ENCODE results near the gene ASCC3.

ASCC3 gene

GRCh38 chr6:100463630-100464161 is 417.4 kb downstream of the ASCC3 start:
- H3K4me1 ChIP-seq (ENCODE audit: control insufficient read depth, insufficient read depth, low read length), result peaks cover 43% of the 10 kb centered on the region
- no peaks in the 10 kb centered on the region for H3K36me3 ChIP-seq (ENCODE audit: control insufficient read depth, insufficient read depth, low read length)
- no peak overlapping the region for H3K9ac ChIP-seq (ENCODE audit: low read depth, low read length)
- H3K9me3 ChIP-seq (ENCODE audit: control insufficient read depth, insufficient read depth, low read length), result no peaks in the 10 kb centered on the region
- H3K4me3 ChIP-seq (ENCODE audit: low read depth, low read length), result peak overlapping the region; percentile 57
- no peak overlapping the region for H3K27ac ChIP-seq (ENCODE audit: low read depth, low read length)
- peaks cover 100% of the 10 kb centered on the region for H3K27me3 ChIP-seq (ENCODE audit: control insufficient read depth, insufficient read depth, low read length)

DNA sequence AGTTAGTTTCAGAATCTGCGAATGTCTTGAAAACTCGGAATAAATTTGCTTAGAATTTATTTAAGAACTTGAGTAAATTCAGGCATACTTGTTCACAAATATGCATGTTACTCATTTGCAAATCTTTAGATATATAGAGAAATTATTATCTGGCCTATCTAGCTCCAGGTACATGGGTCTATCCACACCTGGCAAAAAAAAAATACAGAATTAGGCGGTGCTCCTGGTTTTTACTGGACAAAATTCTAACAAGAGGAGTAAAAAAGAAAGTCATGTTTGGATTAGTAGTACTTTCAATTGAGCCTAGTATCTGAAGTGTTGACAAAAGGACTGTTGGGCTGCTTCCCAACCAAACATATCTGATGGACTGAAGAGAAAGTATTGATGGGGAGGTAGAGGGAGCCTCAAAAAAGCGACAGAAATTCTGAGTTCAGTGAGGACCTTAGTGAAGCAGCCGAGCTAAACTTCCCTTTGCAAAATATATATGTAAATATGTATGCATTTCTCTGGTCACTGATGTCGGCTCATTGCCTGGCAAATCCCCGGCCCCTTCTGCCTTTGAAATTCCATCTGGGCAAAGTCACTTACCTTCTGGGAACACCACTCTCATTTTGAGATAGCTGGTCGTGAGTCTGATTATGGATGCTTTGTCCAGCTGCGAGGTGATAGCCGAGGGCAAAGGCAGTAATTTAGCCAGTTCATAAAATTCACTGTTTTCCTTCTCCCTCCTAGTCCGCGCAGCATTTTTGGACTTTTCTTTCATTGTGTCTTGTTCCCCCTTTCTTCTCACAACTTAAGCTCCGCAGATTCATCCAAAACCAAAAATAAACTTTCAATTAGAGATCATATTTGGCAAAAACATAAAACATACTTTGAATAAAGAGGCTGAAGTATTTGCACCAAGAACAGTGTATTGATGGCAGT is 418.2 kb downstream of the ASCC3 start:
- H3K27ac ChIP-seq (ENCODE audit: low read depth, low read length), result no peak overlapping the region
- H3K9ac ChIP-seq (ENCODE audit: low read depth, low read length), result no peak overlapping the region
- H3K27me3 ChIP-seq (ENCODE audit: control insufficient read depth, insufficient read depth, low read length), result peaks cover 100% of the 10 kb centered on the region
- H3K4me3 ChIP-seq (ENCODE audit: low read depth, low read length), result peak overlapping the region; percentile 57; the same call in 1 of the 2 replicates
- H3K4me1 ChIP-seq (ENCODE audit: control insufficient read depth, insufficient read depth, low read length), result peaks cover 51% of the 10 kb centered on the region
- H3K36me3 ChIP-seq (ENCODE audit: control insufficient read depth, insufficient read depth, low read length), result no peaks in the 10 kb centered on the region
- no peaks in the 10 kb centered on the region for H3K9me3 ChIP-seq (ENCODE audit: control insufficient read depth, insufficient read depth, low read length)

GRCh38 chr6:100461917-100462705 is 419.0 kb downstream of the ASCC3 start:
- Histone ChIP-seq H3K4me3 (ENCODE audit: low read depth, low read length) (no peak overlapping the region), H3K27me3 (ENCODE audit: control insufficient read depth, insufficient read depth, low read length) (peaks cover 100% of the 10 kb centered on the region), H3K4me1 (ENCODE audit: control insufficient read depth, insufficient read depth, low read length) (peaks cover 55% of the 10 kb centered on the region), H3K27ac (ENCODE audit: low read depth, low read length) (no peak overlapping the region), H3K36me3 (ENCODE audit: control insufficient read depth, insufficient read depth, low read length) (no peaks in the 10 kb centered on the region), H3K9ac (ENCODE audit: low read depth, low read length) (no peak overlapping the region), H3K9me3 (ENCODE audit: control insufficient read depth, insufficient read depth, low read length) (no peaks in the 10 kb centered on the region)

- Histone ChIP-seq H3K9me3 (ENCODE audit: control insufficient read depth, insufficient read depth, low read length) (no peaks in the 10 kb centered on the region), H3K9ac (ENCODE audit: low read depth, low read length) (no peak overlapping the region), H3K27me3 (ENCODE audit: control insufficient read depth, insufficient read depth, low read length) (peaks cover 100% of the 10 kb centered on the region), H3K27ac (ENCODE audit: low read depth, low read length) (no peak overlapping the region), H3K36me3 (ENCODE audit: control insufficient read depth, insufficient read depth, low read length) (no peaks in the 10 kb centered on the region), H3K4me3 (ENCODE audit: low read depth, low read length) (peak overlapping the region; percentile 18; the same call in 1 of the 2 replicates), H3K4me1 (ENCODE audit: control insufficient read depth, insufficient read depth, low read length) (peaks cover 56% of the 10 kb centered on the region)
These were observed 419.7 kb downstream of the ASCC3 start for GRCh38 chr6:100461278-100461916.

DNA sequence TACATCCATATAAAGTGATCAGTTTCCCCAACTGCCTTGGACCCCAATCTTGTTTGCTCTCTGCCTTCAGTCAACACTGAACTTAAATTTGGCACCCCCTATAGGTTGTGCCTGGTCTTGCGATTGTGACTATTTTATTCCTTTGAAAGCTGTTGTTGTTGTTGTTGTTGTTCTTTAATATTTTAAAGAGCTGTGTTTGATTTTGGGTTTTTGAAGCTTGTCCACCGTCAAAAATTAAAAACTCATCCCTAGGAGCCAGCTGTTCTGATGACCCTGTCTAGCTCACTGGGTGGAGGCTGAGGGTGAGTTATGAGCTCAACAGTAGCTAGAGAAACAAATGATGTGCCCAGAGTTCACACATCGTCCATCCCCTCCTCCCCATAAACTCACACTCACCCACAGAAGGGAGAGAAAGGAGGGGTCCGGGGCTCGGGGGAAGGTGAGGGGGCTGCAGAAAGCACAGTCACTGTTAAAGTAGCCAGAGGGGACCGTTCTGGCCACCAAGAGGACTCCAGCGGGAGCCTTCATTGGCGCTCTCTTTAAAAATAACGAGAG is 420.4 kb downstream of the ASCC3 start:
- Histone ChIP-seq H3K4me1 (ENCODE audit: control insufficient read depth, insufficient read depth, low read length) (peaks cover 54% of the 10 kb centered on the region), H3K9me3 (ENCODE audit: control insufficient read depth, insufficient read depth, low read length) (no peaks in the 10 kb centered on the region), H3K27ac (ENCODE audit: low read depth, low read length) (no peak overlapping the region), H3K4me3 (ENCODE audit: low read depth, low read length) (peak overlapping the region; percentile 18; the same call in 1 of the 2 replicates), H3K27me3 (ENCODE audit: control insufficient read depth, insufficient read depth, low read length) (peaks cover 100% of the 10 kb centered on the region), H3K36me3 (ENCODE audit: control insufficient read depth, insufficient read depth, low read length) (no peaks in the 10 kb centered on the region), H3K9ac (ENCODE audit: low read depth, low read length) (no peak overlapping the region)

DNA sequence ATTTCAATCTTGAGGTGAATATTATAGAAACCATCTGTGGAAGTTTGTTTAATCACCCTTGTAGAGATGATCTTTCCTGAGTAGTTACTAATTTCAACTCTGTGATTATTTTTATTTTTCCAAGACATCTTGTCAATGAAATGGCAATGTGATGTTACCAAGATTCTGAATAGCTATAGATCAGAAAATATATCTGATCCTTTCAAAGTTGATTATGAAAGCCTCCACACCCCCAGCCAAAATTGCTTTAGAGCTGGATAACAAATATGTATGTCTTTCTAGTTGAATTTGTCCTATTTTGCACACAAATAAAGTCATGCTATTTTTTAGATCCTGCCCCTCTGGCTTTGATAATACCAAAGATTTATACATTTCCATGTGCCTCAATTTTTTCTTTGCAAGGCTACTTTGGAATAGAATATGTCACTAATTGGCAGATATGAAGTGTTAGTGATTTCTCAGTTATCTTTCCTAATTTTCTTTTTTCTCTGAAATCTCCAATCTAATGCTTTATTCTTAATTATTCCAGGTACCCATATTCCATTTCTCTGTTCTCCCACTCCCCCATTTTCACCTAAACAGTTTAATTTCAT is 421.4 kb downstream of the ASCC3 start:
- no peaks in the 10 kb centered on the region for H3K9me3 ChIP-seq (ENCODE audit: control insufficient read depth, insufficient read depth, low read length)
- H3K27ac ChIP-seq (ENCODE audit: low read depth, low read length), result no peak overlapping the region
- H3K4me3 ChIP-seq (ENCODE audit: low read depth, low read length), result no peak overlapping the region
- peaks cover 100% of the 10 kb centered on the region for H3K27me3 ChIP-seq (ENCODE audit: control insufficient read depth, insufficient read depth, low read length)
- no peak overlapping the region for H3K9ac ChIP-seq (ENCODE audit: low read depth, low read length)
- peaks cover 58% of the 10 kb centered on the region for H3K4me1 ChIP-seq (ENCODE audit: control insufficient read depth, insufficient read depth, low read length)
- H3K36me3 ChIP-seq (ENCODE audit: control insufficient read depth, insufficient read depth, low read length), result no peaks in the 10 kb centered on the region

DNA sequence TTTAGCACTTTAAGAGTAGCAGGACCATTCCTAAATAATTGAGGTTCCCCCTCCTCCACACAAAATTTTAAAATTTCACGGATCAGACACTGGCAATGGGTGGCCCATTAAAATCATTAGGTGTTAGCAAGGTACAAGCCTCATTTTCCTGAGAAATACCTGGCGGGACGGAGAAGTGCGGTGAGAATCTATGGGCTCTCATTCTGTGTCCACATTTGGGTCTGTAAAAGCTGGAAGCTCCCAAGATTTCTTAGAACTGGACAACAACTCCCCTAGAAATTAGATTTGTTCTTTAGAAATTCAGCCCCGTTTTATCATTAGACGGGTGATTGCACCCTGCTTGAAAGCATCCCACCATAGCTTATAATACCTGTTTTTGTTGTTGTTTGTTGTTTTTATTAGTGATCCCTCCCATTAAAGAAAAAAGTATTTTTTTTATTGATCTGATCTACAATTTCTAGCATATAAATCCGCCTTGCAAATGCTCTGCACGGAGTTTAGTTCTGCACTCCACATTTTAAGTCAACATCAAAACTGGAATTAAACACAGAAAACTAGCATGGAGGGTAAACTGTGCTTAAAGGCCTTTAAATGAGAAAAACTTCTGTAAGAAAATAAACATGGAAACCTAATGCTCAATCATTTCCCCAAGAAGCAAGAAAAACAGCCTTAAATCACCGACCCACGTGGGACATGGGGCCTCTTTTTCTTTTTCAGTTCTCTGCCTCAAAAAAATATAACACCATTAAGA is 422.1 kb downstream of the ASCC3 start:
- no peak overlapping the region; the same call in 1 of the 2 replicates for H3K4me3 ChIP-seq (ENCODE audit: low read depth, low read length)
- peaks cover 100% of the 10 kb centered on the region for H3K27me3 ChIP-seq (ENCODE audit: control insufficient read depth, insufficient read depth, low read length)
- no peak overlapping the region for H3K9ac ChIP-seq (ENCODE audit: low read depth, low read length)
- H3K36me3 ChIP-seq (ENCODE audit: control insufficient read depth, insufficient read depth, low read length), result no peaks in the 10 kb centered on the region
- H3K27ac ChIP-seq (ENCODE audit: low read depth, low read length), result no peak overlapping the region
- peaks cover 61% of the 10 kb centered on the region for H3K4me1 ChIP-seq (ENCODE audit: control insufficient read depth, insufficient read depth, low read length)
- no peaks in the 10 kb centered on the region for H3K9me3 ChIP-seq (ENCODE audit: control insufficient read depth, insufficient read depth, low read length)

Data from HUES48 (cell line).